H1 (cell line): Measurements from ENCODE around the gene CIRBP. TPM values are rescaled to one million over a fixed set of nuclear protein-coding genes. Genes with fewer than 3 reads are reported as not detected.

Source experiments
- CTCF ChIA-PET: fragments of 300-600 bp; sonication (Branson Sonifier 250); formaldehyde crosslinking; loops from one replicate; lab custom pipeline; 2021; ENCODE audit not compliant: partially characterized antibody; lab: Charles Lee
- POLR2A ChIA-PET: fragments of 300-600 bp; sonication (Branson Sonifier 250); formaldehyde crosslinking; loops from one replicate; lab custom pipeline; 2021; ENCODE audit warnings: inconsistent platforms; ENCODE audit not compliant: partially characterized antibody; lab: Charles Lee
- DNase-seq, 2 experiments: peaks; one replicate each; pipeline versions ENCODE4 v3.0.0 to v3.0.0-alpha.2; 2010 to 2022; ENCODE audit warnings: low spot score in 2 of 2, low read depth in 1 of 2, mixed read lengths in 1 of 2
- FAIRE-seq: peaks from 2 replicates; lab custom pipeline; 2011; peaks lifted over from hg19 to GRCh38; lab: Jason Lieb, UNC
- H2AFZ ChIP-seq: 2 replicates; pipeline ENCODE4 v1.8.1; 2012; ENCODE audit warnings: low read length, inconsistent platforms
- H2AK5ac ChIP-seq: 2 replicates; pipeline ENCODE4 v1.6.1; 2013; ENCODE audit warnings: low read depth, low read length
- H2BK120ac ChIP-seq: replicated peaks from 2 replicates; pipeline ENCODE3; 2013; ENCODE audit warnings: low read depth, low read length, inconsistent platforms
- H2BK12ac ChIP-seq: 2 replicates; pipeline ENCODE4 v1.6.1; 2013; ENCODE audit warnings: low read depth, low read length
- H2BK15ac ChIP-seq: 2 replicates; pipeline ENCODE4 v1.6.1; 2013; ENCODE audit warnings: low read length
- H2BK20ac ChIP-seq: 2 replicates; pipeline ENCODE4 v1.6.1; 2013; ENCODE audit warnings: low read length
- H2BK5ac ChIP-seq: 2 replicates; pipeline ENCODE4 v1.6.1; 2013; ENCODE audit warnings: low read depth, low read length
- H3K14ac ChIP-seq: 2 replicates; pipeline ENCODE4 v1.6.1; 2013; ENCODE audit warnings: inconsistent platforms; ENCODE audit not compliant: insufficient read length
- H3K18ac ChIP-seq: 2 replicates; pipeline ENCODE4 v1.6.1; 2013; ENCODE audit warnings: low read length; ENCODE audit errors: extremely low read depth
- H3K23ac ChIP-seq: 2 replicates; pipeline ENCODE4 v1.6.1; 2013; ENCODE audit warnings: inconsistent platforms; ENCODE audit not compliant: insufficient read length
- H3K23me2 ChIP-seq: 2 replicates; pipeline ENCODE4 v1.6.1; 2013; ENCODE audit warnings: low read depth, low read length
- H3K27ac ChIP-seq: 2 replicates; pipeline ENCODE4 v1.6.1; 2011; ENCODE audit warnings: low read depth, low read length, inconsistent platforms
- H3K27me3 ChIP-seq, 4 experiments: replicated peaks in 1 of 4; 1 replicate in 1 of 4; 2 replicates in 3 of 4; pipeline versions ENCODE4 v1.6.1 to v1.8.1; 2011 to 2013; ENCODE audit warnings: low read length in 3 of 4, mild to moderate bottlenecking in 3 of 4, inconsistent platforms in 2 of 4, mixed read lengths in 2 of 4, moderate library complexity in 1 of 4; ENCODE audit not compliant: control insufficient read depth in 3 of 4, insufficient read depth in 3 of 4; ENCODE audit errors: extremely low read depth in 1 of 4
- H3K36me3 ChIP-seq, 4 experiments: 2 replicates each; pipeline versions ENCODE4 v1.6.1 to v1.8.1; 2011 to 2013; ENCODE audit warnings: mild to moderate bottlenecking in 4 of 4, low read length in 3 of 4, moderate library complexity in 2 of 4, control low read depth in 1 of 4, inconsistent platforms in 1 of 4; ENCODE audit not compliant: insufficient read depth in 4 of 4, control insufficient read depth in 2 of 4
- H3K4ac ChIP-seq: replicated peaks from 2 replicates; pipeline ENCODE3; 2013; ENCODE audit warnings: low read length, low read depth, mixed read lengths, inconsistent platforms; ENCODE audit not compliant: insufficient read length
- H3K4me1 ChIP-seq, 4 experiments: replicated peaks in 1 of 4; 1 replicate in 1 of 4; 2 replicates in 3 of 4; pipeline versions ENCODE4 v1.6.1 to v1.8.1; 2011 to 2013; ENCODE audit warnings: low read length in 3 of 4, inconsistent platforms in 2 of 4, mixed read lengths in 1 of 4; ENCODE audit not compliant: insufficient read depth in 4 of 4, control insufficient read depth in 3 of 4
- H3K4me2 ChIP-seq, 2 experiments: 2 replicates each; pipeline versions ENCODE4 v1.6.1 to v1.8.1; 2011 to 2013; ENCODE audit warnings: low read depth in 2 of 2, low read length in 2 of 2, control low read depth in 1 of 2, inconsistent platforms in 1 of 2, mild to moderate bottlenecking in 1 of 2; ENCODE audit not compliant: insufficient read depth in 1 of 2
- H3K4me3 ChIP-seq, 4 experiments: fragments of 200-600, 300-600 bp in 1 of 4; sonication (generic), shearing (Covaris generic), sonication (Bioruptor Twin) in 1 of 4; 2 replicates each; pipeline versions ENCODE4 v1.5.1 to v1.8.1; 2011 to 2016; ENCODE audit warnings: low read length in 4 of 4, low read depth in 3 of 4, control low read depth in 2 of 4, inconsistent platforms in 2 of 4, mild to moderate bottlenecking in 2 of 4, mixed read lengths in 1 of 4, moderate library complexity in 1 of 4; ENCODE audit not compliant: insufficient read depth in 2 of 4; ENCODE audit errors: extremely low read depth in 1 of 4
- H3K56ac ChIP-seq: replicated peaks from 2 replicates; pipeline ENCODE3; 2013; ENCODE audit warnings: low read depth, mild to moderate bottlenecking, mixed read lengths, low read length, inconsistent platforms; ENCODE audit not compliant: insufficient read length
- H3K79me1 ChIP-seq: 2 replicates; pipeline ENCODE4 v1.6.1; 2013; ENCODE audit warnings: low read depth, low read length, control low read depth
- H3K79me2 ChIP-seq, 2 experiments: 2 replicates each; pipeline versions ENCODE4 v1.6.1 to v1.8.1; 2012 to 2013; ENCODE audit warnings: low read length in 2 of 2, mild to moderate bottlenecking in 2 of 2, inconsistent platforms in 1 of 2; ENCODE audit not compliant: insufficient read depth in 2 of 2, control insufficient read depth in 1 of 2
- H3K9ac ChIP-seq, 4 experiments: replicated peaks in 1 of 4; 1 replicate in 1 of 4; 2 replicates in 3 of 4; pipeline versions ENCODE4 v1.6.1 to v1.8.1; 2011 to 2013; ENCODE audit warnings: low read depth in 3 of 4, low read length in 3 of 4, control low read depth in 2 of 4, mild to moderate bottlenecking in 2 of 4, moderate library complexity in 2 of 4, inconsistent platforms in 1 of 4; ENCODE audit errors: extremely low read depth in 1 of 4
- H3K9me3 ChIP-seq, 2 experiments: 2 replicates each; pipeline versions ENCODE4 v1.6.1 to v1.8.1; 2012 to 2013; ENCODE audit warnings: mild to moderate bottlenecking in 2 of 2, moderate library complexity in 2 of 2, control low read depth in 1 of 2, inconsistent platforms in 1 of 2, low read depth in 1 of 2, low read length in 1 of 2, mixed read lengths in 1 of 2; ENCODE audit not compliant: insufficient read depth in 2 of 2
- H4K20me1 ChIP-seq, 2 experiments: replicated peaks in 1 of 2; 2 replicates each; pipeline versions ENCODE3 to v1.8.1; 2011 to 2013; ENCODE audit warnings: inconsistent platforms in 2 of 2, low read length in 2 of 2, mild to moderate bottlenecking in 1 of 2; ENCODE audit not compliant: insufficient read depth in 2 of 2, control insufficient read depth in 1 of 2
- H4K5ac ChIP-seq: 2 replicates; pipeline ENCODE4 v1.6.1; 2013; ENCODE audit warnings: low read length, low read depth, mixed read lengths, inconsistent platforms; ENCODE audit not compliant: insufficient read length
- H4K8ac ChIP-seq: 2 replicates; pipeline ENCODE4 v1.8.0; 2013; ENCODE audit warnings: mild to moderate bottlenecking, moderate library complexity, low read length, inconsistent platforms; ENCODE audit not compliant: insufficient read depth; ENCODE audit errors: extremely low read depth
- H4K91ac ChIP-seq: replicated peaks from 2 replicates; pipeline ENCODE3; 2013; ENCODE audit warnings: low read length, mixed read lengths, inconsistent platforms; ENCODE audit not compliant: insufficient read length
- KDM5A ChIP-seq: fragments of 200-600 bp; IDR thresholded peaks from 2 replicates; pipeline ENCODE4 v1.7.1; 2012; ENCODE audit warnings: mild to moderate bottlenecking, low read length, inconsistent platforms, mixed read lengths
- WGBS, 2 experiments: shearing (Covaris generic) in 1 of 2; methylation state at CpG; one replicate each; pipeline versions ENCODE4 v1.1.6 to v1.1.7; 2013 to 2015; ENCODE audit warnings: low lambda C conversion rate in 2 of 2, mixed read lengths in 2 of 2, inconsistent platforms in 1 of 2, low coverage in 1 of 2, missing lambda C conversion rate in 1 of 2; ENCODE audit not compliant: insufficient replicate concordance in 2 of 2, insufficient coverage in 1 of 2, insufficient read length in 1 of 2; ENCODE audit errors: extremely low coverage in 1 of 2, missing lambda C conversion rate in 1 of 2; 5-methylcytosine and 5-hydroxymethylcytosine counted together
- polyA plus RNA-seq, 7 experiments: library from polyadenylated mRNA; depleted of rRNA in 3 of 7; stranded (reverse) in 5 of 7; unstranded in 2 of 7; fragments of >200 nt in 5 of 7; fragments of 200-250 nt in 2 of 7; gene quantifications; 1 replicate in 5 of 7; 2 replicates in 1 of 7; 4 replicates in 1 of 7; pipeline versions ENCODE4 v1.2.1 to v1.2.3, GENCODE V29; 2011 to 2013; ENCODE audit warnings: missing spikeins in 2 of 7, mixed read lengths in 2 of 7
- total RNA-seq: library from RNA; stranded (reverse); fragmentation: NEBNext Ultra II Directional; extraction: Animal tissue kit (Norgen Biotek cat#: 25700); gene quantifications from 2 replicates; pipeline ENCODE4 v1.2.1, GENCODE V29; 2021

CIRBP gene
- total and polyA plus RNA-seq, 2 of the 8 experiments (the other 6 are each of a cell fraction or from before 2014, with no cell fraction given) = 175 to 199 TPM

DNA sequence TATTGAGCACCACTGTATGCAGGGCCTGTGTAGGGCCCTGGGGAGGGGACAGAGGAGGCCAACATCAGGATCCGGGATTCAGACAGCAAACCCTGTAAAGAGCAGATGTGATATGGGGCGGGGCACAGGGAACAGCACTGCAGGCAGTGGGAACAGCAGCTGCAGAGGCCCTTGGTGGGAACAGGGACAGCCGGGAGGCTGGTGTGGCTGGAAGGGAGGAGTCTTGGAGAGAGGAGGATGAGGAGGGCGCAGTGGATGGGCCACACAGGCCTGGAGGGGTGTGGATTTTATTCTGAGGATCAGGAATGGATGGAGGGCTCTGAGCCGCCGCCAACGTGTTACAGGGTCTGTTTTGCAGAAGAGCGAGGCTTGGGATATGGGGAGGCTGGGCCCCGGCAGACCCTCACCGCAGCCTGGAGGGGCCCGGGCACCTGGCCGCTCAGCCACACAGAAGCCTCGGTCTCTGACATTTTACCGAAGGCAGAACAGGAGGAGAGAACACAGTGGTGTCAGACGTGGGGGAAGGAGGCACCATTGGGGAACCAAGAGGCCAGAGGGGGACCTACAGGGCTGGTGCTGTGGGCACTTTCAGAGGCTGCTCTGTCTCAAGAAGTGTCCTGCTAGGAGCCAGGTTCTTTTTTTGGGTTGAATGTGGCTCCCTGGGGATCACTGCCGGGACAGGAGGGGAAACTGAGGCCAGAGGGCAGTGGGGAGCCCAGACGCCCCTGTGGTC lies 23.5 kb downstream of the CIRBP start:
- TF ChIP-seq KDM5A = no peak
- no peak overlapping the region for H3K4ac ChIP-seq
- no peak overlapping the region for H3K14ac ChIP-seq
- no peak overlapping the region for H2BK120ac ChIP-seq
- H3K27me3 ChIP-seq = peaks cover 0 to 2% (median 1%) of the 10 kb centered on the region in 4 experiments; a peak in 2 of 7 replicates
- no peaks in the 10 kb centered on the region for H3K36me3 ChIP-seq
- H3K23me2 ChIP-seq = peaks cover 2% of the 10 kb centered on the region; the same call in 1 of the 2 replicates
- H2BK20ac ChIP-seq = no peak overlapping the region
- H3K4me3 ChIP-seq = no peak overlapping the region
- no peak overlapping the region for H4K5ac ChIP-seq
- no peaks in the 10 kb centered on the region for H3K79me2 ChIP-seq
- 94% methylated on average over 17 of the region's 17 CpGs; no CpG with 5 or more reads in 1 of the 2 experiments for WGBS, 2 experiments
- no peak overlapping the region; the same call in 1 of the 2 replicates for H4K8ac ChIP-seq
- no peak overlapping the region for H3K23ac ChIP-seq
- H3K4me2 ChIP-seq = no peak overlapping the region
- DNase-seq (no peak), FAIRE-seq (no peak)
- no peak overlapping the region for H4K91ac ChIP-seq
- no peak overlapping the region for H3K18ac ChIP-seq
- no peak overlapping the region for H2BK12ac ChIP-seq
- H2BK5ac ChIP-seq = no peak overlapping the region
- no peak overlapping the region for H2BK15ac ChIP-seq
- peaks cover 2% of the 10 kb centered on the region; the same call in 1 of the 2 replicates for H3K79me1 ChIP-seq
- CTCF ChIA-PET = interaction anchor here (0.8 to 1.5 kb wide), 2 partner anchors 13 to 24 kb away, joined by 3 to 4 read pairs; no protein-coding TSS in a partner anchor
- no peak overlapping the region; the same call in 1 of the 2 replicates for H2AK5ac ChIP-seq
- no peak overlapping the region for H2AFZ ChIP-seq
- peaks cover 0 to 7% (median under 1%) of the 10 kb centered on the region in 4 experiments; a peak in 4 of 7 replicates for H3K4me1 ChIP-seq
- H3K56ac ChIP-seq = no peak overlapping the region
- H3K9me3 ChIP-seq = no peaks in the 10 kb centered on the region
- H3K27ac ChIP-seq = no peak overlapping the region
- POLR2A ChIA-PET = interaction anchor here (0.6 to 1.4 kb wide), 4 partner anchors 9 to 23 kb away, joined by 3 to 4 read pairs (median 4); partner anchors contain the start of gene CIRBP
- peaks cover 7 to 8% of the 10 kb centered on the region in 2 experiments for H4K20me1 ChIP-seq
- H3K9ac ChIP-seq = no peak overlapping the region
